Measurements from ENCODE around the gene LEUTX.

Gene LEUTX

DNA sequence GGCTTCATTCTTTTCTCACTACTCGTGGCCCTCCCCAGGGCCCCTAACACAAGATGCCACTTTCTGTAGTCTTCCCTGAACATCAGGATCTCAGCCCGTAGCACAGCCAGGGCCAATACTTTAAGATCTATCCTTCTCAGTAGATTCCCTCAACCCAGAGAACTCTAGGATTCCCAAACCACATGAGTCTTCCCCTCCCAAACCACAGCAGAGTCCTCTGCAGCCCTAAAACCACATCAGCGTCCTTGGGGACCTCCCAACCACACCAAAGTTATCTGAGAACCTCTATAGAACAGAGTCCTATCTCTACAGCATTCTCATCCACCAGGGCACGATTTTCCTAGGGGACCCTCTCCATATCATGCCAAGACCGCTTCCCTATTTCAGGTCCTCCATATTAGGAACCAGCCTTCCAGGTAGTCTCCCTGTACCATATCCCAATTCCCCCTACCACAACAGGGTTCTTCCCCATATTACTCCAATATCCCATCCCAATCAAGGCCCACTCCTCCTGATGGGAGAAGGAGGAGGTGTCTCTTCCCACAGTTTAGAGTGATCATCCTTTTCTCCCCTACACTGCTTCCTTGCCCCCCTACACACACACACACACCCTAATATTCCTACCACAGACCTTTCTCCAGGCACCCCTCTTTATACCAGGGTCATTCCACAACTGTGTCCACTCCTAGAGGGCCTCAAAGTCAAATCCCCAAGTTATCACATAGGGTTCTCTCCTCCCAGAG is 53.9 kb downstream of the LEUTX start:
- TF ChIP-seq, protein P1, sequence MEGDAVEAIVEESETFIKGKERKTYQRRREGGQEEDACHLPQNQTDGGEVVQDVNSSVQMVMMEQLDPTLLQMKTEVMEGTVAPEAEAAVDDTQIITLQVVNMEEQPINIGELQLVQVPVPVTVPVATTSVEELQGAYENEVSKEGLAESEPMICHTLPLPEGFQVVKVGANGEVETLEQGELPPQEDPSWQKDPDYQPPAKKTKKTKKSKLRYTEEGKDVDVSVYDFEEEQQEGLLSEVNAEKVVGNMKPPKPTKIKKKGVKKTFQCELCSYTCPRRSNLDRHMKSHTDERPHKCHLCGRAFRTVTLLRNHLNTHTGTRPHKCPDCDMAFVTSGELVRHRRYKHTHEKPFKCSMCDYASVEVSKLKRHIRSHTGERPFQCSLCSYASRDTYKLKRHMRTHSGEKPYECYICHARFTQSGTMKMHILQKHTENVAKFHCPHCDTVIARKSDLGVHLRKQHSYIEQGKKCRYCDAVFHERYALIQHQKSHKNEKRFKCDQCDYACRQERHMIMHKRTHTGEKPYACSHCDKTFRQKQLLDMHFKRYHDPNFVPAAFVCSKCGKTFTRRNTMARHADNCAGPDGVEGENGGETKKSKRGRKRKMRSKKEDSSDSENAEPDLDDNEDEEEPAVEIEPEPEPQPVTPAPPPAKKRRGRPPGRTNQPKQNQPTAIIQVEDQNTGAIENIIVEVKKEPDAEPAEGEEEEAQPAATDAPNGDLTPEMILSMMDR (IDR thresholded peaks at IDR 0.05; ENCODE audit: insufficient read depth, missing control alignments) = no peak
- no peak for DNase-seq (ENCODE audit: insufficient read length, low spot score)
- FAIRE-seq = no peak

DNA sequence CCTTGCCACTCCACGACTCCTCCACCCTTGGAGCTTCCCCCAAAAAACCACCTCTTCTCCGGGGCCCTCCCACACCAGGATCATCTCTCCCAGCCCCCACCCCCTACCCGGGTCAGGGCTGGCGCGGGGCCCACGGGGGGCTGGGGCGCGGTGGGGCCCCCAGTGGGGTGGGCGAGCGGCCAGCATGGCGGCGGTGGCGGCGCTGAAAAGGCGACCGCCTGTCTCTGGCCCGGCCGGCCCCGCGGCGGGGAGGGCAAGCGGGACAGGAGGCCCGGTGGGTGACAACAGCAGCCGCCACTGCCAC is 54.5 kb downstream of the LEUTX start:
- FAIRE-seq (no peak), DNase-seq (ENCODE audit: insufficient read length, low spot score) (no peak)
- TF ChIP-seq, protein P1 (IDR thresholded peaks at IDR 0.05; ENCODE audit: insufficient read depth, missing control alignments) = no peak

DNA sequence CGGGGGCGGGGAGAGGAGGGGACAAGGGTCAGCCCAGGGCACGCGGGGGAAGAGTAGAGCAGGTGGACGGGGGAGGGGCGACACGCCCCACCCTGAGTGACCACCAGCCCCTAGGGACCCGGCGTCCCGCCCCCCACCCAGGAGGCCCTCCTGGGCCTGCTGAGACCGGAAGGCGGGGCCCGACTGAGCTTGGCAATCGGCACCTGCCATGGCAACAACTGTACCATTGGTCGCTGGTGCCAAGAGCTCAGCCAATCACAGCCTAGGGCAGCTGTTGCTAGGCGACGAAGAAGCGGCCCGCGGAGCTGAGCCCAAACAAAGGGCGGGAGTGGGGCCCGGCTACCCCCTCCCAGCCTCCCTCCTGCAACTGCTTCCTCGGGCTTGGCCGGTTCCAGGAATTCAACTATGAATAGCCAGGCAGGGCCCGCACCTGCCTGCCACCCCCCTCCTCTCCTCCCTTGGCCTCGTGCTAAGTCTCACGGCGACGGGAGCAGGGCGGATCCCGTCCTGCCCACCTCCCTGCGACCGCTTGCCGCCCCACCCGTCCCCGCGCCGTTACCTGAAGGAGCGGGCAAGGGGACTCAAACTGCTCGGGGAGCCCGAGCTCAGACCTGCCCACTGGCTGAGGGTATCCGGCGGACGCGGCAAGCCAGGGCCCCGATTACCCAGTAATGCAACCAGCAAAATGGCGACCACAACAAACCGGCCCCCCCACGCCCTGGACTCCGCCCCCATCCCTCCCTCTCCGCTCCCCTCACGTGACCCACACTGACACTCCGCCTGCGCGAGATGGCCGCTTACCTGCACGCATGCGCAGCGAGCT is 55.0 kb downstream of the LEUTX start, which contains the start of gene DYRK1B:
DYRK1B (minus strand) TSS at position 699 of the 823 bp plus-strand sequence. CDS start 2,295 bp downstream, outside the sequence.
- DNase-seq (ENCODE audit: insufficient read length, low spot score) (peak; percentile 92), FAIRE-seq (no peak)
- TF ChIP-seq, protein P1 (IDR thresholded peaks at IDR 0.05; ENCODE audit: insufficient read depth, missing control alignments) = no peak

DNA sequence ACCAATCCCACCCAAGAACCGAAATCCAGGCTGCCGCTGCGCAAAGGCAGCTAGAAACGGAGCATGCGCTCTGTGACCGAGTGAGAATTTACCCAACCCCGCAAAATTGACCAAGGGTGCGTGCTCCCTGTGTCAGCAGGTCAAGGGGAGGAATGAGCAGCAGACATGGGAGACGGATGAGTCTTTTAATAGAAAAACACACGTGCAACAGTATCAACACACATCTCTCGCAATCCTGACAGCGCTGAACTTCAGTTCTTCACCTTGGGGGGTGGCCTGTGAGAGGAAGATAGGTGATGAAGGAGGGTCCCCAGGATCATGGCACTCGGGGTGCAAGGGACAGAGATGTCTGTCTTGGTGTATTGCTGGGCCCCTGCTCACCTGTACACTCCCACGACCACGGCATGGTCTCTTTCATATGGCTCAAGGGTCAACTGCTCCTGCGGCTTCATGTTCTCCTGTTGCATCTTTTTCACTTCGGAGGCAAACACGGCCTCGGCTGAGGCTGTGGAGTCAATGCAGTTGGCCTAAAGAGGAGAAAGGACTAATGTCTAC is 55.7 kb downstream of the LEUTX start:
- DNase-seq (ENCODE audit: insufficient read length, low spot score) = no peak
- no peak for FAIRE-seq
- TF ChIP-seq, protein P1 (IDR thresholded peaks at IDR 0.05; ENCODE audit: insufficient read depth, missing control alignments) = no peak
